Astrocyte (in vitro differentiated cells and primary cell): ENCODE results near the gene VRK1.

Source experiments
- CTCF ChIP-seq: IDR thresholded peaks from 2 replicates; pipeline ENCODE4 v1.5.1; 2011; ENCODE audit warnings: low read depth, mild to moderate bottlenecking, inconsistent platforms, low read length, moderate library complexity; ENCODE audit not compliant: insufficient read depth
- EZH2 ChIP-seq: IDR thresholded peaks from 2 replicates; pipeline ENCODE4 v1.6.1; 2012; ENCODE audit warnings: mild to moderate bottlenecking, low read length, inconsistent platforms; ENCODE audit not compliant: insufficient read depth

GRCh38 chr14:96804895-96805294 lies 7.7 kb downstream of the VRK1 start:
- TF ChIP-seq CTCF: no peak
- TF ChIP-seq EZH2: no peak
